GM12878 (cell line): ENCODE results near the gene MSLN. TPM values are rescaled to one million over a fixed set of nuclear protein-coding genes. Genes with fewer than 3 reads are reported as not detected.

Experiments used
- ATAC-seq: fragments of 200-7000 bp; cut with Tn5 transposase; 3 replicates; pipeline ENCODE4 v1.9.1; 2020; ENCODE audit warnings: mild to moderate bottlenecking, moderate library complexity
- BruUV-seq: library from RNA; stranded (reverse); fragments of 400-500 nt; replicated peaks from 2 replicates; lab custom pipeline; 2021; lab: Mats Ljungman, UMichigan
- CTCF ChIA-PET: fragments of 300-600 bp; sonication (Branson Sonifier 250); formaldehyde crosslinking; extraction: SDS; loops from one replicate; lab custom pipeline; 2021; ENCODE audit warnings: inconsistent platforms; lab: Yijun Ruan, JAX
- POLR2A ChIA-PET: fragments of 350-600 bp; formaldehyde crosslinking; extraction: SDS; loops from one replicate; lab custom pipeline; 2021; ENCODE audit warnings: inconsistent platforms; lab: Charles Lee
- RAD21 ChIA-PET: fragments of 300-600 bp; sonication (Branson Sonifier 250); formaldehyde crosslinking; loops from one replicate; lab custom pipeline; 2023; ENCODE audit warnings: antibody characterized with exemption; ENCODE audit not compliant: unreplicated experiment; lab: Charles Lee
- SMC1A ChIA-PET: fragments of 300-600 bp; sonication (Branson Sonifier 250); formaldehyde crosslinking; loops from one replicate; lab custom pipeline; 2023; ENCODE audit not compliant: unreplicated experiment, uncharacterized antibody; lab: Charles Lee
- DNase-seq: peaks from one replicate; pipeline ENCODE4 v3.0.0-alpha.2; 2011; ENCODE audit warnings: low read depth, low spot score
- FAIRE-seq: peaks from 3 replicates; lab custom pipeline; 2011; peaks lifted over from hg19 to GRCh38; lab: Jason Lieb, UNC
- H2AFZ ChIP-seq: 2 replicates; pipeline ENCODE4 v1.6.0; 2011; ENCODE audit warnings: low read depth, low read length, control low read depth; ENCODE audit not compliant: control insufficient read depth
- H3K27ac ChIP-seq: 2 replicates; pipeline ENCODE4 v1.5.1; 2011; ENCODE audit warnings: control low read depth; ENCODE audit not compliant: control insufficient read depth, insufficient read depth
- H3K27me3 ChIP-seq, 2 experiments: replicated peaks in 1 of 2; 2 replicates each; pipeline versions ENCODE4 v1.6.0 to v1.6.1; 2011; ENCODE audit warnings: low read length in 1 of 2; ENCODE audit not compliant: control insufficient read depth in 2 of 2, insufficient read depth in 2 of 2
- H3K36me3 ChIP-seq, 2 experiments: 2 replicates each; pipeline ENCODE4 v1.5.1; 2011; ENCODE audit warnings: low read length in 1 of 2; ENCODE audit not compliant: control insufficient read depth in 2 of 2, insufficient read depth in 2 of 2
- H3K4me1 ChIP-seq: 2 replicates; pipeline ENCODE4 v1.6.1; 2011; ENCODE audit warnings: mild to moderate bottlenecking, low read length, moderate library complexity, mixed read lengths; ENCODE audit not compliant: control insufficient read depth, insufficient read depth
- H3K4me2 ChIP-seq: 2 replicates; pipeline ENCODE4 v1.6.0; 2011; ENCODE audit warnings: control low read depth; ENCODE audit not compliant: control insufficient read depth, insufficient read depth
- H3K4me3 ChIP-seq: fragments of 200-600 bp; sonication (generic); 2 replicates; pipeline ENCODE4 v1.5.1; 2016
- H3K79me2 ChIP-seq: 2 replicates; pipeline ENCODE4 v1.6.0; 2011; ENCODE audit warnings: low read length; ENCODE audit not compliant: control insufficient read depth, insufficient read depth
- H3K9ac ChIP-seq: 2 replicates; pipeline ENCODE4 v1.8.0; 2011; ENCODE audit warnings: low read length, control low read depth, mixed read lengths; ENCODE audit not compliant: control insufficient read depth, insufficient read depth
- H3K9me3 ChIP-seq: replicated peaks from 3 replicates; pipeline ENCODE4 v1.5.1; 2011; ENCODE audit warnings: mild to moderate bottlenecking, low read length; ENCODE audit not compliant: control insufficient read depth, insufficient read depth
- H4K20me1 ChIP-seq: 2 replicates; pipeline ENCODE4 v1.6.0; 2011; ENCODE audit not compliant: control insufficient read depth, insufficient read depth
- BHLHE40 ChIP-seq, 2 experiments: fragments of 450-650 bp in 1 of 2; IDR thresholded peaks; 2 replicates each; pipeline ENCODE4 v1.6.1; 2011 to 2017; ENCODE audit warnings: low read depth in 2 of 2, borderline replicate concordance in 1 of 2, improper control_type of control experiment in 1 of 2, low read length in 1 of 2, mild to moderate bottlenecking in 1 of 2
- ELK1 ChIP-seq: IDR thresholded peaks from 2 replicates; pipeline ENCODE4 v1.6.1; 2012; ENCODE audit warnings: low read depth, low read length, improper control_type of control experiment
- EP300 ChIP-seq, 2 experiments: fragments of 150-350 bp in 1 of 2; IDR thresholded peaks; 2 replicates each; pipeline ENCODE4 v1.6.1; 2011 to 2012; ENCODE audit warnings: low read depth in 2 of 2, low read length in 2 of 2, borderline replicate concordance in 1 of 2, improper control_type of control experiment in 1 of 2, inconsistent platforms in 1 of 2; ENCODE audit not compliant: control insufficient read depth in 1 of 2
- IKZF2 ChIP-seq, 2 experiments: fragments of 450-650 bp; IDR thresholded peaks; 2 replicates each; pipeline ENCODE4 v1.6.1; 2017; ENCODE audit warnings: mild to moderate bottlenecking in 2 of 2, moderate library complexity in 2 of 2
- KLF5 ChIP-seq: fragments of 450-650 bp; IDR thresholded peaks from 2 replicates; pipeline ENCODE4 v1.6.1; 2014; ENCODE audit warnings: mild to moderate bottlenecking; ENCODE audit not compliant: partially characterized antibody
- RUNX3 ChIP-seq: IDR thresholded peaks from 2 replicates; pipeline ENCODE4 v1.6.1; 2012; ENCODE audit warnings: low read length, inconsistent platforms
- SREBF1 ChIP-seq: IDR thresholded peaks from 2 replicates; pipeline ENCODE4 v1.6.1; 2012; ENCODE audit warnings: mild to moderate bottlenecking, low read length
- TARDBP ChIP-seq: IDR thresholded peaks from 2 replicates; pipeline ENCODE4 v1.6.1; 2016; ENCODE audit warnings: borderline replicate concordance
- WRNIP1 ChIP-seq: IDR thresholded peaks from 2 replicates; pipeline ENCODE4 v1.6.1; 2011; ENCODE audit warnings: low read depth, low read length, improper control_type of control experiment, borderline replicate concordance
- YY1 ChIP-seq: IDR thresholded peaks from 2 replicates; pipeline ENCODE4 v1.6.1; 2011; ENCODE audit warnings: low read depth, mild to moderate bottlenecking, low read length
- ZNF207 ChIP-seq: fragments of 450-650 bp; IDR thresholded peaks from 2 replicates; pipeline ENCODE4 v1.6.1; 2014; ENCODE audit warnings: antibody characterized with exemption, mild to moderate bottlenecking, borderline replicate concordance
- ZNF217 ChIP-seq: fragments of 450-650 bp; IDR thresholded peaks from 2 replicates; pipeline ENCODE4 v1.6.1; 2017; ENCODE audit warnings: antibody characterized with exemption, mild to moderate bottlenecking
- WGBS: methylation state at CpG from one replicate; pipeline ENCODE4 v1.1.6; 2016; ENCODE audit warnings: low lambda C conversion rate; ENCODE audit not compliant: insufficient replicate concordance, insufficient coverage; ENCODE audit errors: missing lambda C conversion rate; 5-methylcytosine and 5-hydroxymethylcytosine counted together
- in situ Hi-C: fragments of 300-500 bp; cut with MboI; formaldehyde crosslinking; loops from 9 replicates; pipeline ENCODE4 v1.14.3; 2018; ENCODE audit warnings: mixed read lengths
- intact Hi-C: fragments of 100-400 bp; cut with micrococcal nuclease; formaldehyde crosslinking; loops from one replicate; pipeline ENCODE4 v1.14.2; 2022; ENCODE audit not compliant: unreplicated experiment
- polyA plus RNA-seq, 11 experiments: library from polyadenylated mRNA; depleted of rRNA in 4 of 11; unstranded in 6 of 11; stranded (reverse) in 5 of 11; fragments of >200 nt; fragmentation: Nextera tagmentation in 4 of 11; fragmentation: Illumina TruSeq in 1 of 11; extraction: Ambion mirVana in 4 of 11; extraction: Trizol in 1 of 11; gene quantifications; 1 replicate in 1 of 11; 2 replicates in 10 of 11; pipeline versions ENCODE4 v1.2.1 to v1.2.3, GENCODE V29; 2011 to 2016; ENCODE audit warnings: inconsistent platforms in 2 of 11, missing spikeins in 2 of 11, low read depth in 1 of 11
- total RNA-seq, 4 experiments: library from RNA; depleted of rRNA in 3 of 4; stranded (reverse); fragments of >200 nt in 3 of 4; fragmentation: Illumina TruSeq in 1 of 4; extraction: Trizol in 1 of 4; gene quantifications; 2 replicates each; pipeline versions ENCODE4 v1.2.1 to v1.2.3, GENCODE V29; 2013 to 2021
- TF ChIP-seq, protein P1 (sequence below): fragments of 450-650 bp; IDR thresholded peaks from 2 replicates; pipeline ENCODE4 v1.6.1; 2018; ENCODE audit warnings: borderline replicate concordance, mild to moderate bottlenecking; ENCODE audit not compliant: partially characterized antibody
- TF ChIP-seq, protein P2 (sequence below): fragments of 450-650 bp; IDR thresholded peaks from 2 replicates; pipeline ENCODE4 v1.6.1; 2017; ENCODE audit warnings: mild to moderate bottlenecking, low read depth, inconsistent platforms; ENCODE audit not compliant: poor library complexity, severe bottlenecking

MSLN gene
- total and polyA plus RNA-seq, 10 of the 15 experiments (the other 5 are each of a cell fraction or from before 2014, with no cell fraction given): 0.08 TPM; not detected in 9

DNA sequence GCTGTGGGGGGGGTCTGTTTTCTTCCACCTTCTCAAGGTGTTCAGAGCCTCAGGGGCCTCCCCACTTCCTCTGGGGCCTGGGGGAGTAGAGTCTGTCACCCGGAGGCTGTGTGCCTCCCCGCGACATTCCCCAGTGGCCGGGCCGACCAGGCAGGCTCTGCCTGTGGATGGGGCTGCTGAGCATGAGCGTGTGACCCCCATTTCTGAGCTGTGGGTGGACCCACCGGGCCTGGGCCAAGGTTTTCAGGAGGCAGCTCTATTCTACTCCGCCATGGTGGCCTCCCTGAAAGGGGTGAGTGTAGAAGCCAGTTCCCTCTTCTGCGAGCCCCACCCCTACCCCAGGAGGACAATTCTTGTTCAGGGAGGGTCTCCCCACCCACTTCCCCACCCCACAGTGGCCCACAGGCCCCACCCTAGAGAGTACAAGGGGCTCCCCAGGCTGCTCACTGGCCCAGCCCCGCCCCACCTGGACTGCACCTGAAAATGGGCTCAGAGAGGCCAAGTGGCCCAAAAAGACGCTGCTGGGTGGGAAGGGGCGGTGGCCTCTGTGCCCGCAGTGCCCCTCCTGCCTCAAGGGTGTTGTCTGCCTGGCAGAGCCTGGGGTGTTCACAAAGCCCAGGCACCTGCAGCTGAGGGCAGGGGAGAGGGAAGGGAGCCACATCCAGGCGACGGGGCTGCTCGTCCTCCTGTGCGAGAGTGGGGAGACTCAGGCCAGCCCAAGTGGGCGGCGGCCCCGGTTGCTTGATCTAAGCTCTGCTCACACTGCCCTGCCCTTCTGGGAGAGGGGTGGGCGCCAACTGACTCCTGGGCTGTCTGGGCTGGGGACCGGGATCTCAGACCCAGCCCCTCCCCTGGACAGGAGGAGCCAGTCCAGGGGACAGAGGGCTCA is 1.3 kb downstream of the MSLN start:
- intact Hi-C loops (no loop called here), in situ Hi-C loops (no loop called here)
- RAD21 ChIA-PET: no interaction called here
- no peaks in the 10 kb centered on the region for H3K79me2 ChIP-seq
- H3K27me3 ChIP-seq: no peaks in the 10 kb centered on the region
- H3K4me1 ChIP-seq: no peaks in the 10 kb centered on the region
- no peak overlapping the region for H2AFZ ChIP-seq
- FAIRE-seq: no peak
- H3K9me3 ChIP-seq: no peaks in the 10 kb centered on the region; the same call in 2 of the 3 replicates
- no peak overlapping the region for H3K27ac ChIP-seq
- H3K4me3 ChIP-seq: no peak overlapping the region
- no peak for ATAC-seq
- H4K20me1 ChIP-seq: no peaks in the 10 kb centered on the region
- SMC1A ChIA-PET: no interaction called here
- TF ChIP-seq TARDBP: no peak
- no peak for TF ChIP-seq RUNX3
- TF ChIP-seq KLF5: no peak
- no peak for TF ChIP-seq ZNF207
- TF ChIP-seq ZNF217: no peak
- TF ChIP-seq ELK1: no peak
- TF ChIP-seq SREBF1: no peak
- TF ChIP-seq EP300 (IDR thresholded peaks at IDR 0.05; ENCODE audit: borderline replicate concordance in 1 of 2, control insufficient read depth in 1 of 2, low read depth in 2 of 2, low read length in 2 of 2): no peak
- TF ChIP-seq, protein P1, sequence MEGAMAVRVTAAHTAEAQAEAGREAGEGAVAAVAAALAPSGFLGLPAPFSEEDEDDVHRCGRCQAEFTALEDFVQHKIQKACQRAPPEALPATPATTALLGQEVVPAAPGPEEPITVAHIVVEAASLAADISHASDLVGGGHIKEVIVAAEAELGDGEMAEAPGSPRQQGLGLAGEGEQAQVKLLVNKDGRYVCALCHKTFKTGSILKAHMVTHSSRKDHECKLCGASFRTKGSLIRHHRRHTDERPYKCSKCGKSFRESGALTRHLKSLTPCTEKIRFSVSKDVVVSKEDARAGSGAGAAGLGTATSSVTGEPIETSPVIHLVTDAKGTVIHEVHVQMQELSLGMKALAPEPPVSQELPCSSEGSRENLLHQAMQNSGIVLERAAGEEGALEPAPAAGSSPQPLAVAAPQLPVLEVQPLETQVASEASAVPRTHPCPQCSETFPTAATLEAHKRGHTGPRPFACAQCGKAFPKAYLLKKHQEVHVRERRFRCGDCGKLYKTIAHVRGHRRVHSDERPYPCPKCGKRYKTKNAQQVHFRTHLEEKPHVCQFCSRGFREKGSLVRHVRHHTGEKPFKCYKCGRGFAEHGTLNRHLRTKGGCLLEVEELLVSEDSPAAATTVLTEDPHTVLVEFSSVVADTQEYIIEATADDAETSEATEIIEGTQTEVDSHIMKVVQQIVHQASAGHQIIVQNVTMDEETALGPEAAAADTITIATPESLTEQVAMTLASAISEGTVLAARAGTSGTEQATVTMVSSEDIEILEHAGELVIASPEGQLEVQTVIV: no peak
- TF ChIP-seq WRNIP1: no peak
- no peak for TF ChIP-seq YY1
- no peak for TF ChIP-seq IKZF2 (IDR thresholded peaks at IDR 0.05)
- no peak for TF ChIP-seq BHLHE40 (IDR thresholded peaks at IDR 0.05; ENCODE audit: borderline replicate concordance in 1 of 2, low read depth in 2 of 2, low read length in 1 of 2)
- TF ChIP-seq, protein P2, sequence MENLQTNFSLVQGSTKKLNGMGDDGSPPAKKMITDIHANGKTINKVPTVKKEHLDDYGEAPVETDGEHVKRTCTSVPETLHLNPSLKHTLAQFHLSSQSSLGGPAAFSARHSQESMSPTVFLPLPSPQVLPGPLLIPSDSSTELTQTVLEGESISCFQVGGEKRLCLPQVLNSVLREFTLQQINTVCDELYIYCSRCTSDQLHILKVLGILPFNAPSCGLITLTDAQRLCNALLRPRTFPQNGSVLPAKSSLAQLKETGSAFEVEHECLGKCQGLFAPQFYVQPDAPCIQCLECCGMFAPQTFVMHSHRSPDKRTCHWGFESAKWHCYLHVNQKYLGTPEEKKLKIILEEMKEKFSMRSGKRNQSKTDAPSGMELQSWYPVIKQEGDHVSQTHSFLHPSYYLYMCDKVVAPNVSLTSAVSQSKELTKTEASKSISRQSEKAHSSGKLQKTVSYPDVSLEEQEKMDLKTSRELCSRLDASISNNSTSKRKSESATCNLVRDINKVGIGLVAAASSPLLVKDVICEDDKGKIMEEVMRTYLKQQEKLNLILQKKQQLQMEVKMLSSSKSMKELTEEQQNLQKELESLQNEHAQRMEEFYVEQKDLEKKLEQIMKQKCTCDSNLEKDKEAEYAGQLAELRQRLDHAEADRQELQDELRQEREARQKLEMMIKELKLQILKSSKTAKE: no peak
- no peak overlapping the region for H3K4me2 ChIP-seq
- POLR2A ChIA-PET: no interaction called here
- CTCF ChIA-PET: no interaction called here
- H3K36me3 ChIP-seq: no peaks in the 10 kb centered on the region
- no peak for DNase-seq
- no peak overlapping the region for H3K9ac ChIP-seq
- no TSS peak for BruUV-seq
- 29% methylated on average over 20 of the region's 22 CpGs for WGBS
